ENCODE results near the gene YBX2.
A peak's percentile ranks its signal among the peaks of the same experiment; 100 is the strongest.

The YBX2 gene

DNA sequence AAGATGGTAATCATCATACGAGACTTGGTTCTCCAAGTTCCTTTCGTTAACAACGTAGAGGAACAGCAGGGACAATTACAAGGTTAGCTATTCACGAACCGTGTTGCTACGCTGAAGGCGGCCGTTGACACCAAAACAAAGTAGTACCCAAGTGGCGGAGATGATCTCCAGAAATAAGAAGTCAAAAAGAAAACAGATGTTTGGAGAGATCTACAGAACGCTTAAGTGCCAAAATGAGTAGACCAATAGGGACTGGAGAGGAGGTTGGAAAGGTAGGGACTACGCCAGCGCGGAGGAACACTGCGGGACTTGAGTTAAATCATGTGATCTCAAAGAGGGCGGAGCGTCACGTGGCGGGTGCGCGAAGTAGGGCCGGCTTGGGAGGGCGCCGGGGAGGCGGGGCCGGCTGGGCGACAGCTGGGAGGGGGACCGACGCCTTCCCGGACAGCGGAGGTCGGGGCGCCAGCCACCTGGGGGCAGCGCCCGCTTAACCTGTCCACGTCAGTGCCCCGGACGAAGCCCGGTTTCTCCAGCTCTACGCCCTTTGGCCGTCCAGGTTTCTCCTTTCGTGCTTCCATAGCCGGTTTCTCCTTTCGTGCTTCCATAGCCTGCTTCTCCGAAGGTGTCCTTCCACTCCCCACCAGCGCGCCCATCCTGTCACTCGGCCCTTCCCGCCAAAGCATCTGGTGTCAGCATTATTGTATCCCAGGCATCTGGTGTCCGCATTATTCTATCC lies 51.6 kb downstream of the YBX2 start:
- Histone ChIP-seq H3K36me3 (ENCODE audit: insufficient read depth, low read length) (peaks cover 14% of the 10 kb centered on the region; the same call in 1 of the 2 replicates), H3K27ac (ENCODE audit: low read depth, low read length) (peak overlapping the region; percentile 96), H3K4me1 (ENCODE audit: control insufficient read depth, insufficient read depth, low read length, unreplicated experiment) (peaks cover 21% of the 10 kb centered on the region), H3K27me3 (ENCODE audit: insufficient read depth, low read length) (no peaks in the 10 kb centered on the region), H3K79me2 (ENCODE audit: control insufficient read depth, insufficient read depth, low read length, unreplicated experiment) (peaks cover 46% of the 10 kb centered on the region), H2AFZ (ENCODE audit: low read length, unreplicated experiment) (peak overlapping the region; percentile 71), H3K4me3 (ENCODE audit: low read depth, low read length) (peak overlapping the region; percentile 91)

DNA sequence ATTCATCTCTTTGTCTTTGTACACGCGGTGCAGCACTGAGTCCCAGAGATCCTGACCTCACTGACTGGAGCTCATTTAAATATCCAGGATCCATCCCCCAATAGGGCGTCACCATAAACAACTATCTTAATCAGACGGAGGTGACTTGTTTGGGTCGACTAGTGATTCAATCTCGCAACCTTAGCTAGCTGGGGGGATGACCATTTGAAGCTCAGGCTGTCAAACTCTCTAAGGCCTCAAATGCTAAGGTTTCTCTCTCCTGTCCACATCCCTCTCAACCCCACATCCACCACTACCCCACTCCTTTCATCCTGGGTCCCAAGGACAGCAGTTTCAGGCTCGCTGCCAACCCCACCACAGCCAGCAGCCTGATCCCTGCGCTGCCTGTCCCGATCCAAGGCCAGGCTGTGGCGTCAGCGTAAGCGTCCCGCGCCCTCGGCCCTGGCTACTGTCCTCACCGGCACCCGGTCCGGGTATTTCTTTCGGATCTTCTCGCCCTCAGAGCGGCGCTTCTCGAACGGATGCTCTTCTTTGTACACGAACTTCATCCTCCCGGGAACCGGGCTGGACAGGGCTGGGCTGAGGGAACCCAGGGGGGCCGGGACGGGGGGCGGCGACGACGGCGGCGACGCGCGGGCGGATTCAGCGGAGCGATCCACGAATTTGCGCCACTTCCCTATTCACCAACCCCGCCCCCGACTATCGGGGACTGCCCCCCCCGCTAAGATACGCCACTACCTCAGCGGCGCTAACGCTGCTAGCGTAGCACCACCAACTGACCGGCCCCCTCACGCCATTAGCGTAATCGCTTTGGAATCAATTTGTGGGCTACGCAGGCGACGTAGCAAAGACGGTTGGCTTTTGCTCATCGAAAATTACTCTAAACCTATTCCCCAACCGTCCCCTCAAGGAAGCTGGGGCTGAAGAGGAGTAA lies 52.4 kb downstream of the YBX2 start, which contains the start of gene GABARAP:
TSS of gene GABARAP (minus strand) at position 667 of the 934 bp plus-strand sequence. CDS start at position 548, 119 bp downstream.
- H3K27me3 ChIP-seq (ENCODE audit: insufficient read depth, low read length), result no peaks in the 10 kb centered on the region
- peak within 1 kb of the TSS; percentile 96 for H3K27ac ChIP-seq (ENCODE audit: low read depth, low read length)
- H2AFZ ChIP-seq (ENCODE audit: low read length, unreplicated experiment), result peak within 1 kb of the TSS; percentile 78
- H3K36me3 ChIP-seq (ENCODE audit: insufficient read depth, low read length), result peaks cover 18% of the 10 kb centered on the region; the same call in 1 of the 2 replicates
- peaks cover 25% of the 10 kb centered on the region for H3K4me1 ChIP-seq (ENCODE audit: control insufficient read depth, insufficient read depth, low read length, unreplicated experiment)
- H3K79me2 ChIP-seq (ENCODE audit: control insufficient read depth, insufficient read depth, low read length, unreplicated experiment), result peaks cover 45% of the 10 kb centered on the region
- H3K4me3 ChIP-seq (ENCODE audit: low read depth, low read length), result peak within 1 kb of the TSS; percentile 91

DNA sequence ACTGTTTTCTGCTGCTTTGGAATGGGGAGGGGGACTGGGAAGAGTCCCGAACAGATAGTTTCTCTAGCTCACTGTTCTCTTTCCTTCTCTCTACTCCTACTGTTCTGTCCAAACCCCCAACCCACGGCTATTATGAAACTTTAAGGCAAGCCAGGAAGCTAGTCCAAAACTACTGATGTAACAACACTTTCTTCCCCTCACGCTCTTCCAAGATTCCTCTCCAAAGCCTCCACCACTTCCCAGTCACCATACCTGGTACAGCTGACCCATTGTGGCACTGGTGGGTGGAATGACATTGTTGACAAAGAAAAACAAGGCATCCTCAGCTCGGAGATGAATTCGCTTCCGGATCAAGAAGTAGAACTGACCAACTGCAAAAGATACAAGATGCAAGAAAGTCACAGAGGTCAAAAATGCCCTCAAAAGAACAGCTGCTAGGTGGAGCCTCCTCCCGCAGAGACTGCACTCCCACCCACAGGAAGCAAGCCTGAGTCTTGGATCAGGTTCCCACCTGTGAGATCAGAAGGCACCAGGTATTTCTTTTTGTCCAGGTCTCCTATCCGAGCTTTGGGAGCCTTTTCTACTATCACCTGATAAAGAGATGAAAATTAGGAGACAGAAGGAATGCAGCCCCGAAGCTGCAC lies 53.2 kb downstream of the YBX2 start:
- H3K36me3 ChIP-seq (ENCODE audit: insufficient read depth, low read length), result peaks cover 18% of the 10 kb centered on the region; the same call in 1 of the 2 replicates
- H3K79me2 ChIP-seq (ENCODE audit: control insufficient read depth, insufficient read depth, low read length, unreplicated experiment), result peaks cover 48% of the 10 kb centered on the region
- peak overlapping the region; percentile 91 for H3K4me3 ChIP-seq (ENCODE audit: low read depth, low read length)
- H3K4me1 ChIP-seq (ENCODE audit: control insufficient read depth, insufficient read depth, low read length, unreplicated experiment), result peaks cover 27% of the 10 kb centered on the region
- peak overlapping the region; percentile 96 for H3K27ac ChIP-seq (ENCODE audit: low read depth, low read length)
- H2AFZ ChIP-seq (ENCODE audit: low read length, unreplicated experiment), result no peak overlapping the region
- H3K27me3 ChIP-seq (ENCODE audit: insufficient read depth, low read length), result no peaks in the 10 kb centered on the region

DNA sequence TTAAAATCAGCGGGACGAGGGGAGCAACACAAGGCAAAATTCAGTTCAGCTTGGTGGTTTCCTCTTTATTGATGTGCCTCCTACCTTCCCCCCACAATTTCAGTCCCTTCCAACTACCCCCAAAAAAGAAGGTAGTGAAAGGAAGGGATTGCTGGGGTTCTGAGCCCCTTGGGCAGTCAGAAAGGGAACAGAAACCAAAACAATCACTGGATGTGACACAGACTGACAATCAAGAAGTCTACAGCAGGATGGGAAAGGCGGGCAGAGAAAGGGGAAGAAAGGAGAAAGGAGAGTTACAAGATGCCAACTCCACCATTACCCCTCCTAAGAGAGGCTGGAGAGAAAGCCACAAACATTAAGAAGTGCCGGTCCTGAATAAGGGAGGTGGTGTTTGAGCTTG lies 54.1 kb downstream of the YBX2 start:
- Histone ChIP-seq H2AFZ (ENCODE audit: low read length, unreplicated experiment) (no peak overlapping the region), H3K27ac (ENCODE audit: low read depth, low read length) (peak overlapping the region; percentile 96; the same call in 1 of the 2 replicates), H3K4me1 (ENCODE audit: control insufficient read depth, insufficient read depth, low read length, unreplicated experiment) (peaks cover 35% of the 10 kb centered on the region), H3K27me3 (ENCODE audit: insufficient read depth, low read length) (no peaks in the 10 kb centered on the region), H3K36me3 (ENCODE audit: insufficient read depth, low read length) (peaks cover 20% of the 10 kb centered on the region; the same call in 1 of the 2 replicates), H3K4me3 (ENCODE audit: low read depth, low read length) (peak overlapping the region; percentile 91), H3K79me2 (ENCODE audit: control insufficient read depth, insufficient read depth, low read length, unreplicated experiment) (peaks cover 55% of the 10 kb centered on the region)

DNA sequence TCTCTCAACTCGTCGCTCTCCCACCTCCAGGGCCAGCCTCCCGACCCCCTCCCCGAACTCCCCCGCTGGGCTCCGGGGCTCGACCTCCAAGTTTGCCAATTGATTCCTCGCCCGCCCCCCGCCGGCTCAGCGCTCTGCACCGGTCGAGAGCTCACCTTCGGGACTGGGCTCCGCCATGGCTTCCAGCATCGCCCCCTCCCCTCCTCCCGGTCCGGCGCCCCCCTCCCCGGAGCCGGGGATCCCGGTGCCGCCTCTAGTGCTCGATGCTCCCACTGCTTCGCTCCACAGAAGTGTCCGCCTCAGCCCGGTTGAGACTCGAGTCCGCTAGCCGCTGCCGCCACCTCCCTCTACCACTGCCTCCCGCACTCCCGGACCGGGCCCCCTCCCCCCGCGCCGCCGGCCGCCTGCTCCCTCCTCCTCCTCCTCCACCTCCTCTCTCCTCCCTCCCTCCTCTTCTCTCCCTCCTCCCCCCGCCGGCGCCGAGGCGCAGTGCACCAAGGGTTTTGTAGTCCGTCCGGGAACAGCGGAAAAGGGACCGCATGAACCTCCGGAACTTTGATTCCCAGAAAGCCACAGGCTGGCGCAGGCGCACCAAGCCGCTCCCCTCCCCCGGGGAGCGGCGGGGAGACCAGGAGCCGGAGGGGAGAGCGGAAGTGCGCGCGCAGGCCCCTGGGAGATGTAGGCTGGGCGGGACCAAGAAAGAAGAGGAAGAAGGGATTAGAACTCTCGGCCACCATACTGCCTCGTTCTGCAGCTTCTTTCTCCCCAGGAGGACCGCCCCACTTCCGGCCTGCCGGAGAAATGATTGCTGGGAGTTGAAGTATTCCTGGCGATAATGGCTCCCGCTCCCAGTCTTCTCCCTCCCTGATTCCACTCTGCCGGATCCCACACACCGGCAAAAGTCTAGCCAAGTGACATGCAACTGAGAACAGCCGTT lies 55.1 kb downstream of the YBX2 start, which contains the start of gene PHF23:
TSS of gene PHF23 (minus strand) at position 367 of the 937 bp plus-strand sequence. CDS start at position 189, 178 bp downstream.
- Histone ChIP-seq H2AFZ (ENCODE audit: low read length, unreplicated experiment) (peak within 1 kb of the TSS; percentile 8), H3K79me2 (ENCODE audit: control insufficient read depth, insufficient read depth, low read length, unreplicated experiment) (peaks cover 61% of the 10 kb centered on the region), H3K4me1 (ENCODE audit: control insufficient read depth, insufficient read depth, low read length, unreplicated experiment) (peaks cover 44% of the 10 kb centered on the region), H3K27me3 (ENCODE audit: insufficient read depth, low read length) (no peaks in the 10 kb centered on the region), H3K4me3 (ENCODE audit: low read depth, low read length) (peak within 1 kb of the TSS; percentile 97), H3K27ac (ENCODE audit: low read depth, low read length) (peak within 1 kb of the TSS; percentile 96), H3K36me3 (ENCODE audit: insufficient read depth, low read length) (peaks cover 24% of the 10 kb centered on the region; the same call in 1 of the 2 replicates)

DNA sequence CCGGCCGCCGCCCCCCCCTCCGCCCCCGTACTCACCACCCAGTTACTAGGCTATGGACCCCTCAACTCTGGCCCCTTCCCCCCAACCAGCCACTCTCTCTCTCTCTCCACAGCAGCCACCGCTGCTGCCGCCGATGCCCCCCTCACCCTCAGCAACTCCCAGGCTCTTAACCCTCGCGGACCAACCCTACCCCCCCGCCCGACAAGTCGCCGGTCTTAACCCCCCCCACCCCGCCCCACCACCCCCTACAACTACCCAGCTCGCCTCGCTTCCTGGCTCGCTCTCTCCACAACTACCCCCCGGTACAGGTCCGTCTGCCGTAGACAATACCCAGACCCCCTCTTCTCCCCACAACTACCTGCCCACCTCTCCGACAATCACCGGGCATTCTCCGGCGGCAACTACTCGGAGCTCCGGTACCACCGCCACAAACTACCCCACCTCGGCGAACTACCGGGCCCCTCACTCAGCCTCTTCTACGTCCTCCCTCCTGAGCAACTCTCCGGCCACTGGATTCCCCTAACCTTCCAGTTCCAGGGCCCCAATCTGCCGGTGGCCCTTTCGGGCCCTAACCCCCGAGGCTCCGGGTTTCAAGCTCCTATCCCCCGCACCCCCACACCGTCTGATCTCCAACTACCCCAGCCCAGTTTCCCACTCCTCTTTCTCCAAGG lies 55.9 kb downstream of the YBX2 start:
- H3K4me3 ChIP-seq (ENCODE audit: low read depth, low read length), result peak overlapping the region; percentile 97
- peaks cover 66% of the 10 kb centered on the region for H3K79me2 ChIP-seq (ENCODE audit: control insufficient read depth, insufficient read depth, low read length, unreplicated experiment)
- H3K4me1 ChIP-seq (ENCODE audit: control insufficient read depth, insufficient read depth, low read length, unreplicated experiment), result peaks cover 42% of the 10 kb centered on the region
- H2AFZ ChIP-seq (ENCODE audit: low read length, unreplicated experiment), result no peak overlapping the region
- H3K27ac ChIP-seq (ENCODE audit: low read depth, low read length), result peak overlapping the region; percentile 77
- H3K27me3 ChIP-seq (ENCODE audit: insufficient read depth, low read length), result no peaks in the 10 kb centered on the region
- H3K36me3 ChIP-seq (ENCODE audit: insufficient read depth, low read length), result peaks cover 22% of the 10 kb centered on the region; the same call in 1 of the 2 replicates

Measured in ACC112 (cell line).